ENCODE measurements around the gene FBXO10. TPM values are rescaled to one million over a fixed set of nuclear protein-coding genes. Genes with fewer than 3 reads are reported as not detected.

The FBXO10 gene
- total and polyA plus RNA-seq, 2 of the 8 experiments (the other 6 are each of a cell fraction or from before 2014, with no cell fraction given), result 13.1 to 13.9 TPM

- no peak for TF ChIP-seq CHD7 (IDR thresholded peaks at IDR 0.05; ENCODE audit: insufficient replicate concordance, low read length)
- no peak for TF ChIP-seq CBX5 (IDR thresholded peaks at IDR 0.05; ENCODE audit: low read depth, low read length)
- no peak for TF ChIP-seq POLR2A (IDR thresholded peaks at IDR 0.05; ENCODE audit: control extremely low read depth in 1 of 2, low read depth in 2 of 2, low read length in 2 of 2)
- TF ChIP-seq TAF7 (optimal IDR thresholded peaks at IDR 0.05; ENCODE audit: borderline replicate concordance, low read depth, low read length), result no peak
- TF ChIP-seq RAD21 (IDR thresholded peaks at IDR 0.05 in 1 of 2, conservative IDR thresholded peaks at IDR 0.05 in 1 of 2; ENCODE audit: low read depth in 2 of 2, low read length in 2 of 2), result no peak
- no peak for TF ChIP-seq SP4 (IDR thresholded peaks at IDR 0.05; ENCODE audit: low read length)
- no peak for TF ChIP-seq EZH2 (IDR thresholded peaks at IDR 0.05; ENCODE audit: low read depth, low read length, severe bottlenecking)
- TF ChIP-seq KDM4A (IDR thresholded peaks at IDR 0.05; ENCODE audit: low read depth, low read length, severe bottlenecking), result no peak
- TF ChIP-seq SIN3A (conservative IDR thresholded peaks at IDR 0.05 in 1 of 2, IDR thresholded peaks at IDR 0.05 in 1 of 2; ENCODE audit: low read depth in 1 of 2, low read length in 2 of 2), result no peak
- TF ChIP-seq BRCA1 (IDR thresholded peaks at IDR 0.05; ENCODE audit: low read depth, low read length), result no peak
- no peak for TF ChIP-seq ASH2L (IDR thresholded peaks at IDR 0.05; ENCODE audit: low read length)
Measured at GRCh38 chr9:37625758-37626147, 49.6 kb upstream of the FBXO10 start (continued).
